Stimulated activated CD4-positive, alpha-beta T cell treated with anti-CD3 and anti-CD28 coated beads, Interleukin-1b, Interleukin-23, amount 100 ng/mL, for 24 hours (primary cell): ENCODE data around the gene TUBA3E.
"Not testable (repeated sequence)": the region's sequence is repeated elsewhere in the genome, so short reads cannot be mapped to it uniquely, and the experiment has no call there.

ENCODE experiments used
- DNase-seq, 4 experiments: peaks; one replicate each; pipeline ENCODE4 v3.0.0-alpha.2; 2020; ENCODE audit warnings: low read depth in 4 of 4, low spot score in 1 of 4

TUBA3E gene

DNA sequence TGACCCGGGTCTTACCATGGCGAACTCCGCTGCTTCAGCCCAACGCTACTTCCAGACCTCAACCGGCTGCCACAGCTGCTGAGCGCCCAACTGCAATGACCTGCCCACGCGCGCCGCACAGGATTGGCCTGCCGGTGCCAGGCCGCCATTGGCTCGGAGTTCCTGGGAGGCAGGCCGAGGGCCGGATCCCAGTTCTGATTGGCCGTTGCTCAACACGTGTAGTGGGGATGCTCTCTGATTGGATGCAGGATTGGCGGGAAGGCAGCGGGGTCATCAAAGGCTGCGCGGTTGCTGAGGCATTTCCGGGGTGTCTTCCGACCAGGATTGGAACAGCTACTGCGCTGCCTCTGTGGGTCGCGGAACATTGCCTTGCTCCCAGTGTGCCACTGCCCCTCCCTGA lies at the start of gene TUBA3E:
TSS of gene TUBA3E (minus strand) at position 97 of the 400 bp plus-strand sequence. CDS start at position 18, 79 bp downstream.
- no peak for DNase-seq

DNA sequence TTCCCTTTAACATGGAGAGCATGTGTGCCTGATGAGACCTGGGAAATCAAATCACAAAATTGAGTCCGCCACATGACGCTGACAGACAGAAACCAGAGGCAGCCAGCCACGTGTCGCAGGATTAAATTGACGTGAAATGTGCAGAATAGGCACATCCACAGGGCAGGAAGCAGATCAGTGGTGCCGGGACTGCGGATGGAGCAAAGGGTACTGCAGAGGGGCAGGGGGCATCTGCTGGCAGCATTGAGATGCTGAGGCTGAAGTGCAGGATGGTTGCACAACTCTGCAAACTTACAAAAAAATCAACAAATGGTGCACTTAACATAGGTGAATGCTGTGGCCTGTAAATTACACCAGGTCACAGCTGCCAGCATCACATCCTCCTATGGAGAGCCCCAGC lies 48.2 kb upstream of the TUBA3E start:
- no peak for DNase-seq

DNA sequence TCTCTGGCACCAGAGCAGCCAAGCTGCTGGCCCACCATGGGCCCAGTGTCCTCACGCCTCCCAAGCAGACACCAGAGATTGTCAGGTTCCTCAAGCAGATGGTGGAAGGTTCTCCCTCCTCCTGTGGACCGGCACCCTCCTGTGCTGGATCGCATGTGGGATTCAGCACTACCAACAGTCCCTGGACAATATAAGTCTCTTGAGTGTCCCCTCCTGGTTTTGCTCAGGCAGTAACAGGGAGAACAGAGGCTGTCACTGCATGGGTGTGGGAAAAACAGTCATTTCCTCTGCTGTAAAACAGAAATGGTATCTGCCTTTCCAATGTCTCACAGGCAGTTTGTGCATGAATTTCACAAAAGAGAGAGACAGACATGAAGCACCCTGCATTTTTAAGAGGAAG lies 47.7 kb upstream of the TUBA3E start:
- no peak for DNase-seq

DNA sequence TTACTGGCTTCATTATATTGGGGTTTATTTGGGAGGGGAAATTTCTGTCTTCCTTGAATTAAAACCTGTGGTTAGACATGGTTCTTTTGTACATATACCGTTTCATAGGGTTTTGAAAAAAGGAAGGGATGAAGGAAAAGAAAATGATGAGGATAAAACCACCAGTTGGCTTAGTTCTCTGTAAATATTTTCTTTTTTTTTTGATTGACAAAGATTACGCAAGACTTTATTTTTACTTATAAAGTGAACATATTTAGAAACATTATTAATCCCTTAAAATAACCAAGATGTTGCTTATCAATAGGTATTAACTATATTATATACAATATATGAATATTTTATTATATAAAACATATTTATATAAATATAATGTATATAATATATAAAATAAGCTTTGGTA lies 45.1 kb upstream of the TUBA3E start:
- no peak for DNase-seq

DNA sequence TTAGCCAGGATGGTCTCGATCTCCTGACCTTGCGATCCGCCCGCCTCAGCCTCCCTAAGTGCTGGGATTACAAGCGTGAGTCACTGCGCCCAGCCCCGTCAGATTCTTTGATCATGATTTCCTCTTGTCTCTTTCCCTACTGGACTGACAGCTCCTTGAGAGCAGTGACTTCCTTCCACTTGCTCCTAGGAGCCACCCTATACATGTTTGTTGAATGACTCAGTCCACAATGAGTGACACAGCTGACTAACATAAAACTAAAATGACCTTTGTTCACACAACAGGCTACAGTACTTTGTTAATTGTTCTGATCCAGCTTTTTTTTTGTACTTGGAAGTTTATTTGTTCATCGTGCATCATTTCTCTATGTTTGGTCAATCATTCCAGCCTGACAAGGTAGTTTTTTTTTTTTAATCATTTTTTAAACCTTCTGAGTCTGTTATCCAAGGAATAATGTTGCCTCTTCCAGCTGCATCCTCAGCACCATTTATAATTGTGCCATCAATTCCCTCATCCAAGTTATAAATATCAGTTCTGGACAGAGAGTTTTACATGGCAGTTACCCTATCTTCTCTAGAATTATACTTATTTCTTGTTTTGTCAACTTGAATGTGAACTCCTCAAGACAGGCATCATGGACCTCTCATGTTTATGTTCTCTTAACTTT lies 42.9 kb upstream of the TUBA3E start:
- DNase-seq = no peak

DNA sequence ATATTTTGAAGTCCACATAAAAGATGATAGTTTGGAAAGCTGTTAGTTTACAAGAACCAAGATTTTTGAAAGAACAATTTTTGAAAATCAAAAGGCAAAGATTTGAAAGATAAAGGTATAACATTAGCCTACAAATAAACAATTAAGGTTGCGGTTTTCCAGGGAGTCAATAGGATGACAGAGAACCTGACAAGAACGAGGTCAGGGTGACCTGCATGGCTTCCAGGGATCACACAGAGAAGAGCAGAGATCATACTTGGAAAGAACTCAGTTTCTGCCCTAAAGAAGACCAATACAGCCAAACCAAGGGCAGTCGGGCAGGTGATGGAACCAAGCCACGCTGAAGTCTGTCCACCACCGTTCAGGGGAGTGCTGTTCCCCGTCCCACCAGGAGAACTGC lies 41.3 kb upstream of the TUBA3E start:
- not testable (repeated sequence) for DNase-seq

DNA sequence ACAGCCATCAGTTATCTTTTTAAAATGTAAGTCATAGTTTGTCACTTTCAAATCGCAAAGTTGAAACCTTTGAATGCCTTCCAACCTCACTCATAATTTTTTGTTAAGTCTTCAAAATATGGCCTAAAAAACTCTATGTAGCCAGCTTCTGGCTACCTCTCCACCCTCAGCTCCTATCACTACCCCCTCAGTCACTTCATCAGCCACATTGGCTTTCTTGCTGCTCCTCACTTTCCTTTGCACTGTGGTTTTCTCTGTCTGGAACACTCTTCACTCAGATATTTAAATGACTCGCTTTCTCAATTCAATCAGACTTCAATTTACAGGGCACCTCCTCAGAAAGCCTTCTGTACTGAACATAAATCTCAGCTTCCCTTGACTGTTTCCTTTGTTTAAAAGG lies 34.8 kb upstream of the TUBA3E start:
- not testable (repeated sequence) for DNase-seq

DNA sequence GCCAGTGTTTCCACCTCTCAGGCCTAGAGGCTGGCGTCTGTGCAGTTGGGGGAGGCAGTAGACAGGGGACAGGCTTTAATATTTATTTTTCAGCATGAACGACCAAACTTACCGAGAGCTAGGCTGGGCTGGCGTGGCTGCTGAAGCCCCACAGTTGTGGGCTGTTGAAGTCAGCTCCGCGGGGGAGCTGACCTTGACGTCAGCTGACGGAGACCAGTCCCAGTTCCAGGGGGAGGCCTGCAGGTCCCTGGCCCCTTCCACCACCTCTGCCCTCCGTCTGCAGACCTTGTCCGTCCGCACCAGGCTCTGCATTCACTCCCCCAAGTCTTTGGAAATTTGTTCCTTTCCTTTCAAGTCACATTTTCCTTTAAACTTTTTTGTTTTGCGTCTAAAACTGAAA lies 33.4 kb upstream of the TUBA3E start:
- DNase-seq = no peak

DNA sequence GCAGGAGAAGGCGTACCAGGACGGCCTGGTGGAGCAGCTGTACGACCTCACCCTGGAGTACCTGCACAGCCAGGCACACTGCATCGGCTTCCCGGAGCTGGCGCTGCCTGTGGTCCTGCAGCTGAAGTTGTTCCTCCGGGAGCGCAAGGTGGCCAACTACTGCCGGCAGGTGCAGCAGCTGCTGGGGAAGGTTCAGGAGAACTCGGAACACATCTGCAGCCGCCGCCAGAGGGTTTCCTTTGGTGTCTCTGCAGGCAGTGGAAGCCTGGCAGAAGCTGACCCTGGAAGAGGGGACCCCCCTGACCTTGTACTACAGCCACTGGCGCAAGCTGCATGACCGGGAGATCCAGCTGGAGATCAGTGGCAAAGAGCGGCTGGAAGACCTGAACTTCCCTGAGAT lies 32.7 kb upstream of the TUBA3E start:
- DNase-seq = not testable (repeated sequence)

DNA sequence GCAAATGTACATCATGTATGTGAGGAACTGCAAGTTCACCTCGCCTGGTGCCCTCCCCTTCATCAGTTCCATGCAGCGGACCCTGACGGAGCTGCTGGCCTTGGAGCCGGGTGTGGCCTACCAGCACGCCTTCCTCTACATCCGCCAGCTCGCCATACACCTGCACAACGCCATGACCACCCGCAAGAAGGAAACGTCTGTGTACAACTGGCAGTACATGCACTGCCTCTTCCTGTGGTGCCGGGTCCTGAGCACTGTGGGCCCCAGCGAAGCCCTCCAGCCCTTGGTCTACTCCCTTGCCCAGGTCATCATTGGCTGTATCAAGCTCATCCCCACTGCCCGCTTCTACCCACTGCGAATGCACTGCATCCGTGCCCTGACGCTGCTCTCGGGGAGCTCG lies 32.1 kb upstream of the TUBA3E start:
- DNase-seq = not testable (repeated sequence)

DNA sequence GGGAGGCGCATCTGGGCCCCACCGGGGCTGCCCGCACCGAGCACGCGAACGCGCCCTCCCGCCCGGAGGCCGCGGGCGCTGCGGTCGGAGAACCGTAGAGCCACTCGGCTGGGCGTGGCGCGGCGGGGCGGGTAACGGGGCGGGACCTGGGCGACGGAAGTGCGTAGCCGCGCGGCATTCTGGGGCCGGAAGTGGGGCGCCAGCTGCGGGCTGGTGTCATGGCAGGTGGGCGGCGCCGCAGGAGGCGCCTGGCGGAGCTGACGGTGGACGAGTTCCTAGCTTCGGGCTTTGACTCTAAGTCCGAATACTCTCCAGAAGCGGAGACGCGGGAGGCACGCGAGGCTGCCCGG lies 30.9 kb upstream of the TUBA3E start:
- DNase-seq = not testable (repeated sequence)

DNA sequence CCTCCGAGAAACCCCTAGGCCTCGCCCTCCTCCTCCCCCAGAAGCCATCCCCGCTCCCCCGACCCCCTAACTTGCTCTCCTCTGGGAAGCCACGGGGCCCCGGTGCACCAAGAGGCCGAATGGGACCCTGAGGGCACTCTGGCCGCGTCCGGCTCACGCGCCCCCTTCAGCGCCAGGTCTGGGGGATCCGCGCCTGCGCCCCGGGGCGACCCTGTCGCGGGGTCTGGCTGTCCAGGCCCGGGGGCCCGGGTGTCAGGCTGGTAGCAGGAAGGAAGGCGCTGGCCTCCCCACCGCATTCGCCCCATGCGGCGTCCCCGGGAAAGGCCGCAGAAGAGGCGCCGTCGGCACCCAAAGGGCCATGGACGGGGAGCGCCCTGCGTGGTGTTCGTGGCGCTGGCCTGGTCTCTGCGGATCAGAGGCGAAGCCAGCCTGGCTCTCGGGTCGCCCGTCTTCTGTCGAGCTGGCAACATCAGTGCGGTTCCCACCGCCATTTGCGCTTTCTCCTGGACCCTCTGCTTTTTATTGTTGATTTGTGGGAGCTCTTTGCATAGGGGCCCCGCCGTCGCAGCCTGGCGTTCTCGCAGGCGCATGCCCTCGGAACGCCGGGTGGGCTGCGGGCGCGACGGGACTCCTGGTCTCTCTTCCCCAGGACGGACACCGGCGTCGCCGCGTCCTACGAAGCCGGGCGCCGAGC lies 30.4 kb upstream of the TUBA3E start:
- DNase-seq = not testable (repeated sequence)

DNA sequence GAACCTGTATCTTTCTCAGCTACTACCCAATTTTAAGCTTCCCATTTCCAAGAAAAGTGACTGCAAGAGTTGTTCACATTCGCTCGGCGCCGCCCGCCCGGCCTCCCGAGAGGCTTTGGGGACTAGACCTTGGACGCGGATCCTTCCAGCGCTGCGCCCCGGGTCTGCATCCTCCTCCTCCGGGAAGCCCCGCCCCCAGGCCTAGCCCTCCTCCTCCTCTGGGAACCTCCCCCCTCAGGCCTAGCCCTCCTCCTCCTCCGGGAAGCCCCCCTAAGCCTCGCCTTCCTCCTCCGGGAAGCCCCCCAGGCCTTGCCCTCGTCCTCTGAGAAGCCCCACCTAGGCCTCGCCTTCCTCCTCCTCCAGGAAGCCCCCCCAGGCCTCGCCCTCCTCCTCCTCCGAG lies 29.8 kb upstream of the TUBA3E start:
- not testable (repeated sequence) for DNase-seq

DNA sequence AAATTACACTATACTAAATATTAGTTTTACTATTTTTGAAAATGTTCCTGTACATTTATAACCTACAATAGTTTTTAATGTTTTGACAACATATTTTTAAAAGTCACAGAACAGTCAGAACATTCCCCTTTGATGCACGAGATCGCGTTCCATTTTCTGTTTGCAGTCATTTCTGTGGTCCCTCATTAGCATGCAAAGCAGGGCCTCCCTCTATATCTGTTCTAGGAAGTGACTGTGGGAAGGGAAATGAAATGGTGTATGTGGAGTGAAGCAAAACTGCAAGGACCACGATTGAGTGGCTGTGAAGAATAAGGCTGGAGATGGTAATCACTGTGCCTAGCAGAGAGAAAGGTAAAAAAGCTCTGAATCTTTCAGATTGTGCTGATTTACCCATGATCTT lies 24.3 kb upstream of the TUBA3E start:
- DNase-seq = not testable (repeated sequence)

DNA sequence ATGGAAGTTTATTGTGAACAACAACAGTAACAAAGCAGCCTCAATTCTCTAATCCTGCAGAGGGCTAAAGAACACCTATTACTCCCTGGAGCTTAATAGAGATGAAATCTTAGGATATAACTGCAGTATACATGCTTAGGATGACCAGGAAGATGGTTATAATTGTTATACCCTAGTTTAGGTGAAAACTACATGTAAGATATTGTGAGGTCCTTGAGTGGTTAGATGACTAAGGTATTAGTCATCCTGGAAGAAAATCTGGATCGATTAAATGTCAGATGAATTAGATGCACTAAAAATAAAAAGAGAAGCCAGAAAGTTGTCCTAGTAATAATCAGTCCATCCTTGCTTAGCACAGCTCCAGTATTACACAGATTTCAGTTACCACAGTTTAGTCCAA lies 22.3 kb upstream of the TUBA3E start:
- DNase-seq = not testable (repeated sequence)

DNA sequence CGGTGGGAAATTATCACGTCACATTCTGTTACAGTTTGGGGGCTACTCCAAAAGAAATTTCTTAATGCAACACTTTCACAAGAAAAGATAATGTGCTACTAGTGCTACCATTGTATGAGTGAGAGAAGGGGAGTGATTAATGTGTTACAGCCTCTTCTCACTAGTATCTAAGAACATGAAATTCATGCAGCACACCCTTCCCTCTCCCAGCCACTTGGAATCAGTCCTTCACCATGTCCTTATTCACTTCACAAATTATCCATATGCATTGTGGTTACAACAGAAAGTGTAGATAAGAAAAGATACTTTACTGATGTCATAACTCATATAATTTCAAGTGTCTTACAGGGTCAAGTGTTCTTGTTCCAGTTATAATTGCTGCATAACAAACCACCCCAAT lies 20.9 kb upstream of the TUBA3E start:
- DNase-seq = not testable (repeated sequence)

DNA sequence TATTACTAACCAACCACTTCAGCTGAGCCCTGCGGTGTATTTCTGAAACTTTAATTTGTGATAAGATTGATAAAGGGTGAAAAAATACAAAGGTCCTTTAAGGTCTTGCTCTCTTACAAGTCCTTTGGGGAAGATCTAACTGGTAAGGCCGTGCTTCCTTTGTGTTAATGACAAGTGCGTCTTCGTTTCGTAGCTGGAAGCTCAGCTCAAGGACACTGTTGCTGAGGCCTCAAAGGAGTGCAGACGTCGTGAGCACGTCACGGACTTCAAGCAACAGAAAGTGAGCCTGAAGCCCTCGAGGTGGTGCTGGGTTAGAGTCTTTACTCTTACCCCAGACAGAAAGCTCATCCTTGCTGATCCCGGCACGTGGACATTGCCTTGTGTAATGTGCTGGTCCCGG lies 8.8 kb upstream of the TUBA3E start:
- not testable (repeated sequence) for DNase-seq

DNA sequence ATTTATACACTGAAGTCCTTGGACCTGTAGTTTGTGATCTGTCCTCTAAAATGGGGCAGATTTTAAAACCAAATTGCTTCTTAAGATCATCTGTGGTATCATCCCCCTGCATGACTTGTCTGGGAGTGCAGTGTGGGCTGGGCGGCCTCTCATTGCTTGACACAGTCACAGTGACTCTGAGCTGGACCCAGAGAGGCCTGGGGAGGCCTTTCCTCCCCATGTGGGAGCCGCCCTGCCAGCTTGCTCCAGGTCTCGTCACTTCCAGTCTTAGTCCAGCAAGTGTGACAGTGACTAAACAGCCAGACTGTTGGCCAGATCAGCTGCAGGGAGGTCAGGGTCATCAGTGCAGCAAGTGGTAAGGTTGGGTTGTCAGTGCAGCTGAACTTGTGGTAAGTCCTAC lies 4.9 kb upstream of the TUBA3E start:
- not testable (repeated sequence) for DNase-seq

DNA sequence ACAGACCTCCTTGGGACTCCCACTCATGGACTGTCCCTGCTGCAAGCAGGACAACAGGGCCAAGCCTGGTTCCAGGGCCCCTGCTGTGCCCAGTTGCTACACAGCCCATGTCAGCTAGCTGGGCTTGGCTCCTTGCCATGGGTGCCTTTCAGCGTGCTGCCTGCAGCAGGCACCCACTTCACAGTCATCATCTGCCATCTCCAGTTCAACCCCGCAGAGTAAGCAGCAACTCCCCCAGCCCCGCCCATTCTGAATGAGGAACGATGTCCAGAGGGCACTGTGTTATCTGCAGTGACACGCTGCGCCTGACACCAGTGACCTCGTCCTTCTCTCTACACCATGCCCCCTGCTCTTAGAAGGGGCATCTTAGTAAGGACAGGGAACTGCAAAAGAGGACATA lies 4.3 kb upstream of the TUBA3E start:
- DNase-seq = not testable (repeated sequence)

DNA sequence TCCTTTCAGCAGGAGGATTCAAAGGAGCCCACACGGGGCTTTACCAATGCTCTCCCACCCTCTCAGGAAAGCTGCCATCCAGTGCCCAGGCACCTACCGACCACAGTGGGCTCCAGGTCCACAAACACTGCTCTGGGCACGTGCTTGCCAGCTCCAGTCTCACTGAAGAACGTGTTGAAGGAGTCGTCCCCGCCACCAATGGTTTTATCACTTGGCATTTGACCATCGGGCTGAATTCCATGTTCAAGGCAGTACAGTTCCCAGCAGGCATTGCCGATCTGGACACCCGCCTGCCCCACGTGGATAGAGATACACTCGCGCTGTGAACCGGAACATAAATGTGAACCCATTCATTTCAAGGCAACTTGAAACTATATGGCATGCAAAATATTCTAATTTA lies 2.2 kb downstream of the TUBA3E start:
- not testable (repeated sequence) for DNase-seq

DNA sequence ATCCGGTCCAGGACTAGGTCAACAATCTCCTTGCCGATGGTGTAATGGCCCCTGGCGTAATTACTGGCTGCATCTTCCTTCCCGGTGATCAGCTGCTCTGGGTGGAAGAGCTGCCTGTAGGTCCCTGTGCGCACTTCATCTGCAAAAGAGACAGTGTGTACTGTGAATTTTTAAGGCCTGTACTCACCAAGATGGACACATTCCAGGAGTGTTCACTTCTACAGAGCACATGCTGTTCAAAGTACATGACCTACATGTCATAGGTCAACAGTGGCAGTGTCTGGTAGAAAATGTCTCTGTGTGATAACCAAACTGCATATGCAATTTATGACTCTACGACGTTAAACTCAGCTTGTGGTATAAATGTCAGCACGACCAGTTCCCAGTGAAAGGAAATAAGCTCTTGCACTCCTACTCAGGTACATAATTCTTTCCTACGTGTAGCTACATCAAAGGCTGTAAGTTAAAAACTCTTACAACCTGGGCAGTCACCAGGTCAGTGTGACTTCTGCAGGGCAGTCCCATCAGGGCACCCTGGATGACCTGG lies 3.1 kb downstream of the TUBA3E start:
- DNase-seq = not testable (repeated sequence)

DNA sequence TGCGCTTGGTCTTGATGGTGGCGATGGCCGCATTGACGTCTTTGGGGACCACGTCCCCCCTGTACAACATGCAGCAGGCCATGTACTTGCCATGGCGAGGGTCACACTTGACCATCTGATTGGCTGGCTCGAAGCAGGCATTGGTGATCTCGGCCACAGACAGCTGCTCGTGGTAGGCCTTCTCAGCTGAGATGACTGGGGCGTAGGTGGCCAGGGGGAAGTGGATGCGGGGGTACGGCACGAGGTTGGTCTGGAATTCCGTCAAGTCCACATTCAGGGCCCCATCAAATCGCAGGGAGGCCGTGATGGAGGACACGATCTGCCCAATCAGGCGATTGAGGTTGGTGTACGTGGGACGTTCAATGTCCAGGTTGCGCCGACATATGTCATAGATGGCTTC lies 4.4 kb downstream of the TUBA3E start:
- DNase-seq = not testable (repeated sequence)

DNA sequence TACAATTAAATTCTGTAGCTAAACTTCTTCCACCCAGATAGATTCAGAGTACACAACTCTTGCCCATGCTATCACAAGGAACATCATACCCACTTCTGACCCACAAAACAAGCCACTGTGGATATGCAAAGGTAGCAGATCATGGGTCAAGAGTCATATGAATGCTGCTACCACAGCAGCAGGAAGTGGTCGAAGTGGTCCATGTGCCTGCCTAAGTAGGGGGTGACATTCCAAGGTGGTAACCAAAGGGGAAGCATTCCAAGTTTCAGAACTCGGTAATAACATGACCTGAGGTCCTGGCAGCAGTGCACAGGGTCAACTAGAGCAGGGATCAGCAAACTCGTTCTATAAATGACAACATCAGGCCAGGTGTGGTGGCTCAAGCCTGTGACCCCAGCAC lies 5.8 kb downstream of the TUBA3E start:
- not testable (repeated sequence) for DNase-seq
